ENCODE data around the gene CD53. TPM values are rescaled to one million over a fixed set of nuclear protein-coding genes. Genes with fewer than 3 reads are reported as not detected.

The CD53 gene
- total and polyA plus RNA-seq, 2 of the 4 experiments (the other 2 are of a cell fraction) = not detected

DNA sequence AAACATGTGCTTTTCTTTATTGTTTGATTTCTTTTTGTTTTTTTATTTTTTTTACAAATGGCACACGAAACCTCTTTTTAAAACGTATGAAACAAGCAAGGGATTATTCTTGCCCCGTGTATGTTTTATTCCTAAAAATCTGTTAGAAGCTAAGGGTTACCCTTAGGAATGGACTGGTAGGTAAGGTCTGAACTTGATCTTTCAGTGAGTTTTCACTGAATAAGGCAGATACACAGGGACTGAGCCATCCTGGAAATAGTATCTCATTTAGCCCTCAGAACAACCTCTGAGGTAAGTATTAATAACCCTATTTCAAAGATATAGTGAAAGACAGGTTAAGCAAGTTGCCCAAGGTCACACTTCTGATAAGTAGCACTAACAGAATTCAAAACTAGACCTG lies 6.0 kb downstream of the CD53 start:
- no peaks in the 10 kb centered on the region for H4K20me1 ChIP-seq (ENCODE audit: insufficient read depth, low read length)
- in situ Hi-C loops (cut with MboI; ENCODE audit: low sequenced_read_pairs) = no loop called here
- no peak overlapping the region for H3K4me2 ChIP-seq (ENCODE audit: low read depth, low read length)
- H2BK15ac ChIP-seq (ENCODE audit: low read depth, low read length) = no peak overlapping the region
- H3K4ac ChIP-seq (ENCODE audit: low read depth, low read length) = no peak overlapping the region
- intact Hi-C loops (cut with micrococcal nuclease) = no loop called here
- H3K14ac ChIP-seq (replicated peaks; ENCODE audit: low read depth, low read length) = no peak overlapping the region
- POLR2A ChIA-PET (ENCODE audit: unreplicated experiment) = no interaction called here
- 31% methylated on average over 3 of the region's 3 CpGs; no CpG with 5 or more reads in 1 of the 2 experiments for WGBS, 2 experiments (ENCODE audit: extremely low coverage in 2 of 2, insufficient read length in 1 of 2)
- H3K9me1 ChIP-seq (ENCODE audit: insufficient read depth, low read length) = no peaks in the 10 kb centered on the region
- no peaks in the 10 kb centered on the region for H3K36me3 ChIP-seq (ENCODE audit: control insufficient read depth, insufficient read depth, low read length)
- H2AFZ ChIP-seq (replicated peaks; ENCODE audit: low read length, poor library complexity) = no peak overlapping the region
- no peak overlapping the region for H3K18ac ChIP-seq (ENCODE audit: low read depth, low read length)
- no peak overlapping the region for H3K23ac ChIP-seq (ENCODE audit: low read depth, low read length)
- no peaks in the 10 kb centered on the region for H3K27me3 ChIP-seq (ENCODE audit: control insufficient read depth, insufficient read depth, low read length)
- ATAC-seq (ENCODE audit: low read depth) (no peak), DNase-seq (no peak)
- H2BK5ac ChIP-seq (ENCODE audit: low read depth, low read length, poor library complexity, severe bottlenecking) = no peak overlapping the region
- dilution Hi-C loops (cut with HindIII; ENCODE audit: low sequenced_read_pairs, unreplicated experiment) = no loop called here
- no peak overlapping the region for H3K27ac ChIP-seq (ENCODE audit: insufficient read depth, low read length)
- H2AK5ac ChIP-seq (ENCODE audit: low read depth, low read length) = no peak overlapping the region
- no peak overlapping the region for H4K91ac ChIP-seq (ENCODE audit: insufficient read depth, low read depth, low read length)
- H3K9ac ChIP-seq (ENCODE audit: low read depth, low read length) = no peak overlapping the region
- CTCF ChIA-PET = interaction anchor here (0.6 kb wide), 1 partner anchor 54 kb away, joined by 3 read pairs; no protein-coding TSS in a partner anchor
- H2AK9ac ChIP-seq (replicated peaks; ENCODE audit: low read depth, low read length, poor library complexity) = no peak overlapping the region
- H4K5ac ChIP-seq (ENCODE audit: low read depth, low read length) = no peak overlapping the region
- BruUV-seq (replicated peaks) = no TSS peak
- no peak overlapping the region for H3K4me3 ChIP-seq (ENCODE audit: insufficient read depth, low read depth, low read length)
- no peak overlapping the region for H2BK20ac ChIP-seq (ENCODE audit: low read depth, low read length)
- no peak overlapping the region for H3K56ac ChIP-seq (ENCODE audit: extremely low read depth, insufficient read depth, low read length)
- H2BK120ac ChIP-seq (ENCODE audit: low read depth, low read length) = no peak overlapping the region
- H3K79me1 ChIP-seq (ENCODE audit: low read depth in 1 of 2, low read length in 2 of 2) = no peaks in the 10 kb centered on the region
- H4K8ac ChIP-seq (ENCODE audit: low read depth in 2 of 2, low read length in 2 of 2) = no peak overlapping the region
- H3K4me1 ChIP-seq (ENCODE audit: control insufficient read depth, insufficient read depth, low read length) = no peaks in the 10 kb centered on the region
- no peaks in the 10 kb centered on the region for H3K9me3 ChIP-seq (ENCODE audit: control insufficient read depth, insufficient read depth, low read length)
- TF ChIP-seq, protein P1, sequence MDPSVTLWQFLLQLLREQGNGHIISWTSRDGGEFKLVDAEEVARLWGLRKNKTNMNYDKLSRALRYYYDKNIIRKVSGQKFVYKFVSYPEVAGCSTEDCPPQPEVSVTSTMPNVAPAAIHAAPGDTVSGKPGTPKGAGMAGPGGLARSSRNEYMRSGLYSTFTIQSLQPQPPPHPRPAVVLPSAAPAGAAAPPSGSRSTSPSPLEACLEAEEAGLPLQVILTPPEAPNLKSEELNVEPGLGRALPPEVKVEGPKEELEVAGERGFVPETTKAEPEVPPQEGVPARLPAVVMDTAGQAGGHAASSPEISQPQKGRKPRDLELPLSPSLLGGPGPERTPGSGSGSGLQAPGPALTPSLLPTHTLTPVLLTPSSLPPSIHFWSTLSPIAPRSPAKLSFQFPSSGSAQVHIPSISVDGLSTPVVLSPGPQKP (IDR thresholded peaks at IDR 0.05; ENCODE audit: borderline replicate concordance, low read depth, low read length) = no peak
- TF ChIP-seq, protein P2, sequence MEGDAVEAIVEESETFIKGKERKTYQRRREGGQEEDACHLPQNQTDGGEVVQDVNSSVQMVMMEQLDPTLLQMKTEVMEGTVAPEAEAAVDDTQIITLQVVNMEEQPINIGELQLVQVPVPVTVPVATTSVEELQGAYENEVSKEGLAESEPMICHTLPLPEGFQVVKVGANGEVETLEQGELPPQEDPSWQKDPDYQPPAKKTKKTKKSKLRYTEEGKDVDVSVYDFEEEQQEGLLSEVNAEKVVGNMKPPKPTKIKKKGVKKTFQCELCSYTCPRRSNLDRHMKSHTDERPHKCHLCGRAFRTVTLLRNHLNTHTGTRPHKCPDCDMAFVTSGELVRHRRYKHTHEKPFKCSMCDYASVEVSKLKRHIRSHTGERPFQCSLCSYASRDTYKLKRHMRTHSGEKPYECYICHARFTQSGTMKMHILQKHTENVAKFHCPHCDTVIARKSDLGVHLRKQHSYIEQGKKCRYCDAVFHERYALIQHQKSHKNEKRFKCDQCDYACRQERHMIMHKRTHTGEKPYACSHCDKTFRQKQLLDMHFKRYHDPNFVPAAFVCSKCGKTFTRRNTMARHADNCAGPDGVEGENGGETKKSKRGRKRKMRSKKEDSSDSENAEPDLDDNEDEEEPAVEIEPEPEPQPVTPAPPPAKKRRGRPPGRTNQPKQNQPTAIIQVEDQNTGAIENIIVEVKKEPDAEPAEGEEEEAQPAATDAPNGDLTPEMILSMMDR (conservative IDR thresholded peaks at IDR 0.05; ENCODE audit: low read depth, low read length) = no peak
- TF ChIP-seq MAZ (IDR thresholded peaks at IDR 0.05; ENCODE audit: borderline replicate concordance, low read depth, low read length) = no peak
- TF ChIP-seq RFX5 (IDR thresholded peaks at IDR 0.05; ENCODE audit: low read depth, low read length) = no peak
- no peak for TF ChIP-seq CHD1 (IDR thresholded peaks at IDR 0.05; ENCODE audit: low read depth, low read length)
- no peak for TF ChIP-seq SMC3 (IDR thresholded peaks at IDR 0.05; ENCODE audit: low read depth, low read length)
- TF ChIP-seq NFE2L2 (IDR thresholded peaks at IDR 0.05; ENCODE audit: low read depth, low read length) = no peak
- TF ChIP-seq CEBPB (IDR thresholded peaks at IDR 0.05; ENCODE audit: low read depth, low read length) = no peak
- TF ChIP-seq FOS (IDR thresholded peaks at IDR 0.05; ENCODE audit: low read depth, low read length) = no peak
- no peak for TF ChIP-seq RAD21 (IDR thresholded peaks at IDR 0.05; ENCODE audit: low read length)
- no peak for TF ChIP-seq BHLHE40 (IDR thresholded peaks at IDR 0.05; ENCODE audit: low read depth, low read length)
- TF ChIP-seq POLR2A (IDR thresholded peaks at IDR 0.05; ENCODE audit: low read depth, low read length) = no peak
- no peak for TF ChIP-seq MAFK (IDR thresholded peaks at IDR 0.05; ENCODE audit: low read depth, low read length)
- TF ChIP-seq, protein P3, sequence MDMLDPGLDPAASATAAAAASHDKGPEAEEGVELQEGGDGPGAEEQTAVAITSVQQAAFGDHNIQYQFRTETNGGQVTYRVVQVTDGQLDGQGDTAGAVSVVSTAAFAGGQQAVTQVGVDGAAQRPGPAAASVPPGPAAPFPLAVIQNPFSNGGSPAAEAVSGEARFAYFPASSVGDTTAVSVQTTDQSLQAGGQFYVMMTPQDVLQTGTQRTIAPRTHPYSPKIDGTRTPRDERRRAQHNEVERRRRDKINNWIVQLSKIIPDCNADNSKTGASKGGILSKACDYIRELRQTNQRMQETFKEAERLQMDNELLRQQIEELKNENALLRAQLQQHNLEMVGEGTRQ (IDR thresholded peaks at IDR 0.05; ENCODE audit: low read depth, low read length) = no peak

Data from IMR-90 (cell line).